Stimulated activated CD4-positive, alpha-beta T cell treated with anti-CD3 and anti-CD28 coated beads, Interleukin-2, amount 100 ng/mL, for 4 hours (primary cell): ENCODE measurements around the gene CEACAM16.
"Not testable (repeated sequence)": the region's sequence is repeated elsewhere in the genome, so short reads cannot be mapped to it uniquely, and the experiment has no call there.

Experiments
- DNase-seq: peaks from one replicate; pipeline ENCODE4 v3.0.0-alpha.2; 2020; ENCODE audit warnings: low read depth

Gene CEACAM16, protein sequence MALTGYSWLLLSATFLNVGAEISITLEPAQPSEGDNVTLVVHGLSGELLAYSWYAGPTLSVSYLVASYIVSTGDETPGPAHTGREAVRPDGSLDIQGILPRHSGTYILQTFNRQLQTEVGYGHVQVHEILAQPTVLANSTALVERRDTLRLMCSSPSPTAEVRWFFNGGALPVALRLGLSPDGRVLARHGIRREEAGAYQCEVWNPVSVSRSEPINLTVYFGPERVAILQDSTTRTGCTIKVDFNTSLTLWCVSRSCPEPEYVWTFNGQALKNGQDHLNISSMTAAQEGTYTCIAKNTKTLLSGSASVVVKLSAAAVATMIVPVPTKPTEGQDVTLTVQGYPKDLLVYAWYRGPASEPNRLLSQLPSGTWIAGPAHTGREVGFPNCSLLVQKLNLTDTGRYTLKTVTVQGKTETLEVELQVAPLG

GRCh38 chr19:44698492-44699201 is at the start of gene CEACAM16:
Gene CEACAM16 (plus strand): TSS chr19:44699151. CDS start chr19:44701457, 2,306 bp downstream.
- no peak for DNase-seq

- DNase-seq = no peak
Measured at GRCh38 chr19:44649578-44650145, 49.3 kb upstream of the CEACAM16 start.

- no peak for DNase-seq
Measured at GRCh38 chr19:44653343-44653742, 45.6 kb upstream of the CEACAM16 start.

GRCh38 chr19:44653977-44654774 is 44.8 kb upstream of the CEACAM16 start:
- peak; percentile 55 for DNase-seq

GRCh38 chr19:44657211-44657921 is 41.6 kb upstream of the CEACAM16 start:
- peak; percentile 54 for DNase-seq

DNA sequence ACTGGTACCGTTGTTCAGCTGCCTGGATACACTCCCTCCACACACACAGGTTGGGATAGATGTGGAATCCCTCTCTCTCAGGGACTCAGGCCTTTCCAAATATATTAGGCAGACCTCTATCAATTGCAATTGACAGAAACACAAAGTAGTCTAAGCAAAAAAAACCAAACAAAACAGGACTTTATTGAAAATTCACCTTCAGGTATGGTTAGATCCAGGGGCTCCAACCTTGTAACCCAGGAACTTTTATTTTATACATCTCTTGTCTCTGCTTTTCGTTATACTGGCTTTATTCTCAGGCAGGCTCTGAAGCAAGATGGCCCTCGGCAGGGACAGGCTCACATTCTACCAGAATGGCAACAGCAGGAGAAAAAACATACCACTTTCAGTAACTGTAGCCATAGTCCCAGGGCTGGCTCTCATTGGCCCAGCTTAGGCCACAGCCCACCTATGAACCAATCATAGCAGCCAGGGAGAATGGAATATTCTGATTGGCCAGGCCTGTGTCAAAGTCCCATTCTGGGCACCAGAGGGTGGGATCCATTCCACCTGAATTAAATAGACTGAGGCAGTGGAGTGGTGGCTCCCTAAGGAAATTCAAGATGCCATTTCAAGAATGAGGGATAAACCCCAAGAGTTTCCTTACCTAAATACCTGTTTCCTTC is 40.8 kb upstream of the CEACAM16 start:
- no peak for DNase-seq

GRCh38 chr19:44660081-44660480 is 38.9 kb upstream of the CEACAM16 start:
- DNase-seq = no peak

- no peak for DNase-seq
Measured at GRCh38 chr19:44661205-44661604, 37.7 kb upstream of the CEACAM16 start.

- no peak for DNase-seq
Measured at GRCh38 chr19:44661904-44662303, 37.0 kb upstream of the CEACAM16 start.

- DNase-seq = no peak
Measured at GRCh38 chr19:44662691-44663385, 36.1 kb upstream of the CEACAM16 start.

- no peak for DNase-seq
Measured at GRCh38 chr19:44663996-44664395, 35.0 kb upstream of the CEACAM16 start.

GRCh38 chr19:44664976-44665375 is 34.0 kb upstream of the CEACAM16 start:
- no peak for DNase-seq

- no peak for DNase-seq
Measured at GRCh38 chr19:44666852-44667556, 31.9 kb upstream of the CEACAM16 start.

GRCh38 chr19:44668985-44669764 is 29.8 kb upstream of the CEACAM16 start:
- DNase-seq = no peak

DNA sequence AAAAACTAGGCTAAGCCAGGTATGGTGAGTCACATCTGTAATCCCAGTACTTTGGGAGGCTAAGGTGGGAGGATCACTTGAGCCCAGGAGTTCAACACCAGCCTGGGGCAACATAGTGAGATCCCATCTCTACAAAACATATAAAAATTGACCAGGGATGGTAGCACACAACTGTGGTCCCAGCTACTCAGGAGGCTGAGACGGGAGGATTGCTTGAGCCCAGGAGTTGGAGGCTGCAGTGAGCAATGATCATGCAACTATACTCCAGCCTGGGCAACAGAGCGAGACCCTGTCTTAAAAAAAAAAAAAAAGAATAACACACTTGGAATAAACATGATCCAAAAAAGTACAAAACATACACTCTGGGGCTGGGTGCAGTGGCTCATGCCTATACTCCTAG is 28.9 kb upstream of the CEACAM16 start:
- not testable (repeated sequence) for DNase-seq

DNA sequence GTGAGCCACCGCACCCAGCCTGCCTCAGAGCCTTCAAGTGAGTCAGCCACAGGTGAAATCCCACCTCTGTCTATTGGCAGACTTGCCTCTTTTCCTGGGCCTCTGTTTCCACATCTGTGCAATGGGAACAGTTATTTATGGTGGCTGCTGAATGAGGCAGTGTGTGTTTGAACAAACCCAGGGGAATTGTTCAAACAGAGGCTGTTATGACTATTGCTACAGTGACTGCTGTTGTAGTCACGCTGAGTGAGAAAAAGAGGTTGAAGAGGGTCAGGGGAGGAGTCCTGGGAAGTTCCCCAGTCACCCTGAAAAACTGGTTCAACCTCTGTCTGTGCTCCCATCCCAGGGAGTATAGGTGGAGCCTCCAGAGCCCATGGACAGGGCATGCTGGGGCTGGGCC is 27.6 kb upstream of the CEACAM16 start, which contains the start of gene CEACAM19:
CEACAM19 (plus strand) TSS at position 83 of the 400 bp plus-strand sequence. CDS start 450 bp downstream, outside the sequence.
- no peak for DNase-seq

GRCh38 chr19:44672226-44672625 is 26.7 kb upstream of the CEACAM16 start:
- no peak for DNase-seq

DNA sequence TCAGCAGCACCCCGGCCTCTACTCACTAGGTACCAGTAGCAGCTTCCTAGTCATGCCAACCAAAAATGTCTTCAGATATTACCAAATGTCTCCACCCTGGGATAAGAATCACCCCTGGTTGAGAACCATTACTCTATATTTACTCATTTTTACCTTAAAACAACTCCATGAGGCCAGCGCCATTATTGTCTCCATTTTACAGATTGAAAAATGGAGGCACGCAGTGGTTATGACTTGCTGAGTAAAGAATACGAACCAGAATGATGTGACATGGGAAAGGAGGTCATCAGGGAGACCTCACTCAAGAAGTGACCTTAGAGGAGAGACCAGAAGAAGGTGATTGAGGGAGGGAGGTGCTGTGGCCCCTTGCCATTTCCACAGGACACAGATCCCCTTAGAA is 25.4 kb upstream of the CEACAM16 start:
- DNase-seq = no peak

DNA sequence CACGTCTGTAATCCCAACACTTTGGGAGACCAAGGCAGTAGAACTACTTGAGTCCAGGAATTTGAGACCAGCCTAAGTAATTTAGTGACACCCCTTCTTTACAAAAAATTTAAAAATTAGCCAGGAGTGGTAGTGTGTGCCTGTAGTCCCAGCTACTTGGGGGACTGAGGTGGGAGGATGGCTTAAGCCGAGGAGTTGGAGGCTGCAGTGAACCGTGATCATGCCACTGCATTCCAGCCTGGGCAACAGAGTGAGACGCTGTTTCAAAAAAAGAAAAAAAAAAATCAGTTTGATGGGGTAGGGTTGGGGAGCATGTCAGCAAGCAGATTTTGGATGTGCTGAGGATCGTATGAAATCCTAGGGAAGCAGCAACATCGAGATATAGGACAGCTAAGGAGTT is 23.4 kb upstream of the CEACAM16 start:
- no peak for DNase-seq
